Epidermal melanocyte (primary cell): Measurements from ENCODE around the gene GPR146.

Experiments used
- DNase-seq: peaks from one replicate; pipeline ENCODE4 v3.0.0; 2011; ENCODE audit warnings: low spot score; ENCODE audit not compliant: insufficient read length

The GPR146 gene

DNA sequence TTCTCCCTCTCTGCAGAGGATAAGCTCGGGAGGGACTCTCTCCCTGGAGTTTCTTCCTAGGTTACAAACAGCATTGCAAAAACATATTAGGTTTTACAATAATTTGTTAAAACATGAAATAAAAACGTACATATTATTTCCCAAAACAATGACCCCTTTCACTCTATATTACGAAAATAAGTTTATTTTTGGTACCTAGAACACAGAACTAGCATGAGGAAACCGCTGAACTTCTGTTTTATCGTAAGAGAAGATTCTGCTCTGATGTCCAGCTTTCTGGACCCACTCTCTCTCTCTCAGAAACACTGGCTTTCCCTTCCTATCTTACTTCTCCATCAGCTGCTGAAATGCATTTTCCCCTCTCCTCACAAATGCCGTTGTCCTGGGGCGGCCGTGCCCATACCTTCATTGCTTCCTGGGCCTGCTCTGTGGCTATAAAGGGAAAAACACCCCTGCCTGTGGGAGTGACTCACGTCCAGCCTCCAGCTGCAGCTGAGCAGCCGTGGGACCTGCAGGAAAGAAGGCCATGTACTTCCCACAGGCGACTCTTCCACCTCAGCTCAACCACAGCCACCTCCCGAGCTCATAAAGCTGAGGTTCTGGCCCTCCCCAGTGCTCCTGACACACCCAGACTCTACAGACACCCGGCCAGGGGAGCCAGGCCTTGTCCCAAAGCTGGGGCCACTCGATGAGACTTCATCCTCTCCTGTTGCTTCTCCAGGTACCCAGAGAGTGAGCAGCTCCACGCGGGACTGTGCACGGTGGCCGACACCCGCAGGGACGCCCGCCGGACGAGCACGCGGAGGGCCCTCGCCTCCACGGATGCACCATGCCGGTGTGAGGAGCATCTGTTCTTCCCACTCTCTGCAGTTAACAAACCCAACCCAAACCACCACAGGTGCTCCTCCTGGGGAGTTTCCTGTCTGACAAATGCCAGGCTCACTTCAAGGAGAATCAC lies 46.6 kb downstream of the GPR146 start:
- no peak for DNase-seq

- no peak for DNase-seq
Observed at GRCh38 chr7:1091644-1092027, 47.3 kb downstream of the GPR146 start.

GRCh38 chr7:1092161-1092632 lies 47.9 kb downstream of the GPR146 start:
- DNase-seq, result no peak

DNA sequence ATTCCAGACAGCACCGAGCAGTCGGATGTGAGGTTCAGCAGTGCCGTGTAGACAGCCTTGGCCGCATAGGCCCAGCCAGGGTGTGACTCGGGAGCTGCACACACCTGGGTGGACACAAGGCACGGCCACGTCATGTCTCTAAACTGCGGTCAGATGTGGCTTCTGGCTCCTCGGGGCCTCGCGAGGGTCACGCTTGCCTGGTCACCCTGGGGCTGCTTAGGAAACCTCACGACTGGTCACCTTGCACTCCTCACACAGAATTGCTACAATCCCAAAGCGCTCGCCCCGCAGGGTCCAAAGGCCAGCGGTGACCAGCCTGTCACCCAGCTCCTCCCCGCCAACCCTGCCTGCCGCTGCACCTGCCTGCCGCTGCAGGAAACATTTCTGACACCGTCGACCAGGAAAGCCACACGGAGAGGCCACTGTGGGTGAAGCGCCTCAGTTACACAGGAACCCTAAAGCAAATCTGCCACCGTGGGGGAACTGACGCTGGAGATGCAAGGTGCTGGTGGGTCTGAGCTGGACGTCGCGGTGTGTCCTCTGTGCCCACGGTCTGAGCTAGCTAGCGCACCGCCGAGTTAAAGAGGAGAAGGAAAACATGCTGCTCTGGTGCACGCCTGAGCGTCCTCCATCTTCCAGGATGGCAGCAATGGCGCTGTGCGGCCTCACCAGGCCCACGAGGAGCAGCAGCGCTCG lies 48.6 kb downstream of the GPR146 start:
- no peak for DNase-seq

GRCh38 chr7:1093502-1093843 lies 49.1 kb downstream of the GPR146 start:
- DNase-seq, result no peak

- DNase-seq, result no peak
Observed at GRCh38 chr7:1093916-1094508, 49.7 kb downstream of the GPR146 start.

- no peak for DNase-seq
Observed at GRCh38 chr7:1094870-1095269, 50.5 kb downstream of the GPR146 start.

DNA sequence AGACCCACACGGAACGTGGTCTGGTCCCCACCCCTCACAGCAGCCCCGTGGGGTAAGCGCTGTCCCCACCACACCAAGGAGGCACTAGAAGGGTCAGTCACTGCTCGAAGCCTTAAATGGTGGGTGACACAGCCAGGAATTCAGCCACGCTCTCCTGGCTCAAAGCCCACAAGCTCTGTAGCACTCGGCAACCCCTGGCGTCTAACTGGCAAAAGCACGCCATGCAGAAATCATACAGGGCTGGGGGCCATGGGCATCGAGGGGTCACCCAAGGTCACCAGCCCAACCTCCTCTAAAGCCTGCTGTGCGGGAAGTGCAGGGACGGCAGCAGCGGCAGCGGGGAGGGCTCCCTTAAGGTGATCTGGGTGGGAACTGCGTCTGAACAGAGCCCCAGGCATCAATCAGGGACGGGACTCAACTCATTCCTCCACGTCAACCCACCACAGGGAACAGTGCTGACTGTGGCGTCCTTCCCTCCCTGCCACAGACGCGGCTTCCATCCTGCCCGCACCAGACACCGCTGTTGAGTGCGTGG lies 51.3 kb downstream of the GPR146 start:
- DNase-seq, result no peak

DNA sequence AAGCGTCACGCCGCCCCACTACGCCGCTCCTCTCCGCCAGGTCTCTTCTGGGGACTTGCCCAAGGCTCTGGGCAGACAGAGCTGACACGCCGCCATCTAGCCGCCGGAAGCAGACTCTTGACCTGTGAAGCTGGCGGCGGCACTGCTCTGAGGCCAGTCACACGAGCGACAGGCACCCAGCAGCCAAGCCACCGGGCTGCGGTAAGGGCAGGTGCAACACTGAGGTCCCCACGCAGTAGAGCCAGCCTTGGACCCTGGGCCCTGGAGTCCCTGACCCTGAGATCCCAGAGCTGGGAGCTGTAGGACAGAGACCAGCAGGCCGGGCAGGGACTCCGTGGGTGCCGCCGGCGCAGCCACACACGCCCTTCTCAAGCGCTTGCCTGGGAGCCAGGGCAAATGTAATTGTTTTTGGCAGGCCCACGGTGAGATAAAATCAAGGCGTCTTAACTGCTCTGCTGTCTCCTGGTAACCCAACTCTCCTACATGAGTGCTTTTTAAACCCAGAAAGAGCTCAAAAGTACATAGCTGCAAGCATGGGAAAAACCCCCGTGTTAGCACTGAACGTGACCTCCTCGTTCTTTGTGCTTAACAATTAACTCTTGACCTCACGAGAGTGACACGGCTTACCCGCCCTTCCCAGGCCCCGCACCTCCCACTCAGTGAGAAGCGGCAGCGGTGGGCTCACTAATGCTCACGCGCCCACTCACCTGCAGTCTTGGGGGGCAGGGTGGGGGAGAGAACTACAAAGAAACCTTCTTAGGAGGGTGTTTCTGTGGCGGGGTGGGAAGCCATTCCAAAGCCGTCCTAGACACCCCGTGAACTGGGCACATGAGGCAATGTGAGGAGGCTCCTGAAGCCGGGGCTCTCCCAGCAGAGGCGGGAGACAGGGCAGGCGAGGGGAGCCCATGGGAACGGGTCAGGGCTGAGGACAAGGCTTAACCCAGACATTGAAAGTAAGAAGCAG lies 52.1 kb downstream of the GPR146 start:
- no peak for DNase-seq

GRCh38 chr7:1097120-1097504 lies 52.8 kb downstream of the GPR146 start:
- DNase-seq, result no peak

DNA sequence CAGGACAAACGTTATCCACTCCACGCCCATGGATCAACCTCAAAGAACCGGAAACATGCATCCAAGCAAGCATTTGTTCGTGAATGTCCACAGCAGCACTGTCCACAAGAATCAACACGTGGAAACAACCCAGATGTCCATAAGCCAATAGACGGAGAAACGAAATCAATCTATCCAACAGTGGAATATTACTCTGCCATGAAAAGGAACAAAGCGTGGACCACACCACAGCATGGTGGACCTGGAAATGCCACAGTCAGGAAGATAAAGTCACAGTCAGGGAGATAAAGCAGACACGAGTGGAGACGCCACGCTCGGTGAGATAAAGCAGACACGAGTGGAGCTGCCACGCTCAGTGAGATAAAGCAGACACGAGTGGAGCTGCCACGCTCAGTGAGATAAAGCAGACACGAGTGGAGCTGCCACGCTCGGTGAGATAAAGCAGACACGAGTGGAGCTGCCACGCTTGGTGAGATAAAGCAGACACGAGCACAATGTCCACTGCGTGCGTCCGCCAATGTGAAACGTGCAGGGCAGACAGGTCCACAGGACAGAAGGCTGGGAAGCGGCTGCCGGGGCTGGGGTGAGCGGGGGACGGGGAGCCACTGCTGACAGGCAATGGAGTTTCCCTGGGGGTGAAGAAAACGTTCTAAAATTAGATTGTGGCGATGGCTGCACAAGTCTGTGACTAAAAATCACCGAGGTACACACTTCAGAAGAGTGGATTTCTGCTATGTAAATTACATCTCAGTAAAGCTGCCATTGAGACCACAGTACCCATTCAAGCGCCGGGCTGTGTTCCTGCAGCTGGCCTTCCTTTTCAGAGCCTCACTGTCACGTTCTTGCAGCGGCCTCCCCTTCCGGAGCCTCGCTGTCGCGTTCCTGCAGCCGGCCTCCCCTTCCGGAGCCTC lies 54.2 kb downstream of the GPR146 start:
- no peak for DNase-seq

GRCh38 chr7:1099154-1099542 lies 54.8 kb downstream of the GPR146 start:
- DNase-seq, result no peak

DNA sequence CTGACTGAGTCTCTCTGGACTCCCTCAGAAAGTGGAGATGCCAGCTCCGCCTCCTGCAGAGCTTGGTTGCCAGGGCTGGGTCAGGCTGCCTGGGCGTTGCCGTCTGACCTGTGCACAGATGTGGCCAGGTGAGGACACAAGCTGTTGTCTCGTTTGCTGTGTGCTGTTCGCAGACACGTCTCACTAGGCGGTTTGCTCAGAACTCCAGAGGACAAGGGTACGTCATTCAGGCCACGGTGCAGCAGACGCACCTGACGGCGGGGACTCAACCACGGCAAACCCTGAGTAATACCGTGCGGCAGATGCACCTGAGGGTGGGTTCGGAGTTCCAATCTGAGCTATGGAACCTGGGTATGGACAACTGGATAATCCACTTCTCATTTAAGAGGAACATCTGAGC lies 55.3 kb downstream of the GPR146 start:
- no peak for DNase-seq

DNA sequence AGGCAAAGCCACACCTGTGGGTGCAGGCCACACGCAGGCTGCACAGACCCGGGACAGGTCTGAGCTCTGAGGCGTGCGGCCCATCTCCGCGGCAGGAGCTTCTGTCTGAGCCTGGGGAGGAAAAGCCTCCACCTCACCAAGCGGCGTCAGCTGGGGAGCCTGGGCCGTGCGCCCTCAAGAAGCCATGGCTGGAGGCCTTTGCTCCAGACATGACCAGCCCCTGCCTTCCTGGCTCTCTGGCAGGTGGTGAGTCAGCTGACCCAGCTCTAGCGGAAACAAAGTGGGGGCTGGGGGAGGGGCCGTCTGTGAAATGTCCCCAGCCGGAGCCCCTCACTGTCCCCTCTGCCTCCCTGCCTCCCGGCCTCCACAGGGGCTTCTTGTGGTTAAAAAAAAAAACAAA lies 56.0 kb downstream of the GPR146 start:
- no peak for DNase-seq

DNA sequence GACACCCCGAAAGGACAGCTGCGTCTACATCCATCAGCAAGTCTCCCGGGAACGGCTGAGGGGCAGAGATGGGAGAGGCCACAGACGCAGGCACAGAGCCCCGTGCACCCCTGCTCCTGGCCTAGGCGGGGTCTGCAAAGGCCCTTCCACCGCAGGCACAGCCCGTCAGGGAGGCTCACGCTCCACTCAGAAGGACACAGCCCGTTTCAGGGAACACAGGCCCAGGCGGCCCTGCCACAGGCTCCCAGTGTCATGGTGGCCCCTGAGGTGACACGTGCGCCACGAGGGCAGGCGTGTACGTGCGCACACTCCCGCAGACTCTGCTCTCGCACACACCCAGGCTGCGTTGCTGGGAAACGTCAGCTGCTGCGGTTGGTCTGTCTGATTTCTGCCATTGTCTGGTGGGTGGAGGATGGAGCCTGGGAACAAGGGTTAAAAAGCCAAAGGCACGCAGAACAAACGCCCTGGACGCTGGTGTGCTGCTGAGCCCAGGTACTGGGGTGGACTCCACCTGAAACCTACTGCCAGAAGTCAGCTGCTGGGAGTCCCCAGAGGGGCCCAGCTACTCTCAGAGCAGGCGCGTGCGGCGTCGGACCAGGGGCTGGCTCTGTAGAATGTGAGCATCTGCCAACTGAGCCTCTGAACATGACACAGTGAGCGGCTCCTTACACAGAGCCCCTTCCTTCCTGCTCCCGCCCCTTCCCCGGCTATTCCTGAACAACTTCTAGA lies 56.7 kb downstream of the GPR146 start:
- no peak for DNase-seq

DNA sequence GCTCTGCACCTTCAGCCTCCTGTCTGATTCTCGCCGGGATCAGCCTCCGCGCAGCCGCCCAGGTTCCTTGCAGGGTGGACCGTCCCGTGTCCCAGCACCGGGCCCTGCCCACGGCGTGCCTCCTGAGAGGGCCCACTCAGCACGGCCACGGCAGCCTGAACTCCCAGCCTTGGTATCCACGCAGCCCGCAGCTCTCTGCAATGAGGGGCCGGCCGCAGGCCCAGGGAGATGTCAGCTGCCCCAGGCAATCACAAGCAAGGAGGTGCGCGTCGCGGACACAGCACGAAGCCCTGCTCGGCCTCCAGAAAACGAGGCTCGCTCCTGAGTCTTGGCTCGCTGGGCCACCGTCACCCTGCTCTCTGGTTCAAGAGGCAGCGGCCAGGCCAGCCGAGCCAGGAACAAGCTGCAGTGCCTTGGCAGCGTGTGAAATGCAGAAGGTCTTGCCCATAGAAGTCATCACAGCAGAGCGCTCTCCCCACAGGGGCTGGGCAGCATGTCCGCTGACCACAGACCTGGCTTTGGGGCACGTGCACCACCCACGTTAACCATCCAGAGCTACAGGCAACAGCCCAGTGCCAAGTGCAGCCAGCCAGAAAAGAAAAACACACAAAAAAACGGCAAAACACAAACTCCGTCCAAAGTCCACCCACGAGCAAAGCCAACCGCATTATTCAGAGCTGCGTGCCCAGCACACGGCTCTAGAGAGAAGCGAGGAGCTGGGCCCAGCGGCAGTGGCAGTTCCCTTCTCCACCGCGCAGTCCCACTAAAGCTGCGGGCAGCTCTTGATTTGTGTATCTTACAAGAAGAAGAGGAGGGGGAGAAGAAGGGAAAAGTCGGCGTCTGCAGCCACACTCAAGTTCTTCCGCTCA lies 57.5 kb downstream of the GPR146 start:
- no peak for DNase-seq

DNA sequence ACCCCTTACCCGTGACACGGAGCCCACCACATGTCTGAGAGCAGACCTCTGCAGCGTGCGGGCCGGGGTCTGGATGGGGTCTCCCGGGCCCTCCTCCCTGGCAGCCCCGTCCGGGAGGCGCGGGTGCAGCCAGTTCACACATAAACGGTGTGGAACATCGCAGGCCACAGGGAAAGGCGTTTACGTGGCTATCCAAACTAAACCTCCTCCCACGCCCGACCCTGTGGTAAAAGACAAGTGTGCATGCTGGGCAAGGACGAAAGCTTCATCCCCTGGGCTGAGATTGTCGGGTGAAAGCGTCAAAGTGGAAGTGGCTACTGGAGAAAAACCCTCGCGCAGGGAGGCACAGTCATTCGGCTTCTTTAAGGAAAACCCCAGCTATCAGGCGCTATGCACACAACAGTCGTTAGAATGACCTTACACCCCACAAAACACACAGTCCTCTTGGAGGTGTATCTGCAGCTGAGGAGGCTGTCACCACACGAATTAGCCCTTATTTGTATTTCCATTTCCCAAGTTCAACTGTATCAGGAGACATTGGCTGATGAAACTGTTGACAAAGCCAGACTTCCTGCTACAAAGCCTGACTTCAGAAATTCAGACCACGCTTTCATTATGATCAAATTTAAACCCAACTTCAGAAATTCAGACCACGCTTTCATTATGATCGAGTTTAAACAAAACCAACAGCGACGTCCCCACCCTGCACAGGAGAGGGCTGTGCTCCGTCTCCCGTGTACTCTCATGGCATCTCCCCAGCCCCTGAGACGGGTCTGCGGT lies 58.9 kb downstream of the GPR146 start:
- DNase-seq, result no peak
